Measurements from ENCODE around the gene ABHD10. TPM values are rescaled to one million over a fixed set of nuclear protein-coding genes. Genes with fewer than 3 reads are reported as not detected.

ABHD10 gene
- total RNA-seq, 1 donor from 2014 or later: 40.2 TPM

DNA sequence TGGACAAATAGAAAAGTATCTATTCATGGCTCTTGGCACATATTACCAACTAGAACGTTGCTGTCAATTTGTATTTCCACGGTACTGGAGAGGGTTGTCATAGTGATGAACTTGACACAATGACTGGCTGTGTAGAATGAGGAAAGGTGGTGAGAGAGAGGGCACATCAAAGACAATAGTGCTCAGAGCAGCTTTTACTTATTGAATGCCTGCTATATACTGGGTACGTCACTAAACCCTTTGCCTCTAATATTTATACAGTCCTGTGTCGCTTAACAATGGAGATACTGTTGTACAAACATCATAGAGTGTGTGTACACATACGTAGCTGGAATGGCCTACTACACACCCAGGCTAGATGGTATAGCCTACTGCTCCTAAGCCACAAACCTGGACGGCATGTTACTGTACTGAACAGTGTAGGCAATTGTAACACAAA, 64.0 kb downstream of the ABHD10 start:
- TF ChIP-seq, protein P1, sequence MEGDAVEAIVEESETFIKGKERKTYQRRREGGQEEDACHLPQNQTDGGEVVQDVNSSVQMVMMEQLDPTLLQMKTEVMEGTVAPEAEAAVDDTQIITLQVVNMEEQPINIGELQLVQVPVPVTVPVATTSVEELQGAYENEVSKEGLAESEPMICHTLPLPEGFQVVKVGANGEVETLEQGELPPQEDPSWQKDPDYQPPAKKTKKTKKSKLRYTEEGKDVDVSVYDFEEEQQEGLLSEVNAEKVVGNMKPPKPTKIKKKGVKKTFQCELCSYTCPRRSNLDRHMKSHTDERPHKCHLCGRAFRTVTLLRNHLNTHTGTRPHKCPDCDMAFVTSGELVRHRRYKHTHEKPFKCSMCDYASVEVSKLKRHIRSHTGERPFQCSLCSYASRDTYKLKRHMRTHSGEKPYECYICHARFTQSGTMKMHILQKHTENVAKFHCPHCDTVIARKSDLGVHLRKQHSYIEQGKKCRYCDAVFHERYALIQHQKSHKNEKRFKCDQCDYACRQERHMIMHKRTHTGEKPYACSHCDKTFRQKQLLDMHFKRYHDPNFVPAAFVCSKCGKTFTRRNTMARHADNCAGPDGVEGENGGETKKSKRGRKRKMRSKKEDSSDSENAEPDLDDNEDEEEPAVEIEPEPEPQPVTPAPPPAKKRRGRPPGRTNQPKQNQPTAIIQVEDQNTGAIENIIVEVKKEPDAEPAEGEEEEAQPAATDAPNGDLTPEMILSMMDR (conservative IDR thresholded peaks at IDR 0.05): no peak
- Mint-ChIP-seq H3K36me3 (no peaks in the 10 kb centered on the region), H3K27ac (no peak overlapping the region), H3K9me3 (no peaks in the 10 kb centered on the region), H3K4me1 (ENCODE audit: unreplicated experiment) (peaks cover 4% of the 10 kb centered on the region), H3K4me3 (no peak overlapping the region), H3K27me3 (no peaks in the 10 kb centered on the region)
- no peak for DNase-seq (ENCODE audit: extremely low spot score, unreplicated experiment)

Other genes starting within 250 kb of the ABHD10 start
- 33.2 and 43.5 TPM in 2 replicates for gene PHLDB2, start 119.8 kb upstream of the ABHD10 start, total RNA-seq (ENCODE audit: low replicate concordance)
- gene TAGLN3, start 19.9 kb downstream of the ABHD10 start, total RNA-seq (ENCODE audit: low replicate concordance): 4.8 and 14.8 TPM in 2 replicates
- 0.48 TPM in 1 of 2 replicates, not detected in the other for gene TMPRSS7, start 55.7 kb downstream of the ABHD10 start, total RNA-seq (ENCODE audit: low replicate concordance)
- gene C3orf52, start 107.4 kb downstream of the ABHD10 start, total RNA-seq (ENCODE audit: low replicate concordance): 8.4 and 11.9 TPM in 2 replicates
- not detected in 2 replicates for gene GCSAM, start 154.2 kb downstream of the ABHD10 start, total RNA-seq (ENCODE audit: low replicate concordance)

All from type B pancreatic cell (in vitro differentiated cells).